ENCODE measurements around the gene ARHGEF16. TPM values are rescaled to one million over a fixed set of nuclear protein-coding genes. Genes with fewer than 3 reads are reported as not detected.

The ARHGEF16 gene
- total and polyA plus RNA-seq, 7 donors: 0.41 to 51.8 (median 2.2) TPM

DNA sequence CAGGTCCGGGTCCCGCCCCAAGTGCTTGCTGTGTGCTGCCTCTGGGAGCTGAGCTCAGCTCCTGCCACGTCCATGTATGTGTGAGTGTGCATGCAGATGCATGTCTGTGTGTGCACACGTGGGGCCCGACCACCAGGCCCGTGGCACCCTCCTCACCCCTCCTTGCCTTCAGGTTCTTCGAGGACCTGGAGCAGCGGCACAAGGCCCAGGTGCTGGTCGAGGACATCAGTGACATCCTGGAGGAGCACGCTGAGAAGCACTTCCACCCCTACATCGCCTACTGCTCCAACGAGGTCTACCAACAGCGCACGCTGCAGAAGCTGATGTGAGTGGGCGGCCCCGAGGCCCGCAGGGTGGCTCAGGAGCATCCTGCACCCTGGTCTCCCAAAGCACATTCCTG lies 18.4 kb downstream of the ARHGEF16 start:
- WGBS, 2 donors: 91 to 92% methylated on average over 17 of the region's 17 CpGs
- H3K36me3 ChIP-seq: no peaks in the 10 kb centered on the region
- no peak for DNase-seq
- no peak overlapping the region for H3K27ac ChIP-seq
- H3K9me3 ChIP-seq: no peaks in the 10 kb centered on the region
- TF ChIP-seq POLR2AphosphoS5 (IDR thresholded peaks at IDR 0.05): no peak
- no peak for TF ChIP-seq POLR2A (IDR thresholded peaks at IDR 0.05)
- TF ChIP-seq, protein P1, sequence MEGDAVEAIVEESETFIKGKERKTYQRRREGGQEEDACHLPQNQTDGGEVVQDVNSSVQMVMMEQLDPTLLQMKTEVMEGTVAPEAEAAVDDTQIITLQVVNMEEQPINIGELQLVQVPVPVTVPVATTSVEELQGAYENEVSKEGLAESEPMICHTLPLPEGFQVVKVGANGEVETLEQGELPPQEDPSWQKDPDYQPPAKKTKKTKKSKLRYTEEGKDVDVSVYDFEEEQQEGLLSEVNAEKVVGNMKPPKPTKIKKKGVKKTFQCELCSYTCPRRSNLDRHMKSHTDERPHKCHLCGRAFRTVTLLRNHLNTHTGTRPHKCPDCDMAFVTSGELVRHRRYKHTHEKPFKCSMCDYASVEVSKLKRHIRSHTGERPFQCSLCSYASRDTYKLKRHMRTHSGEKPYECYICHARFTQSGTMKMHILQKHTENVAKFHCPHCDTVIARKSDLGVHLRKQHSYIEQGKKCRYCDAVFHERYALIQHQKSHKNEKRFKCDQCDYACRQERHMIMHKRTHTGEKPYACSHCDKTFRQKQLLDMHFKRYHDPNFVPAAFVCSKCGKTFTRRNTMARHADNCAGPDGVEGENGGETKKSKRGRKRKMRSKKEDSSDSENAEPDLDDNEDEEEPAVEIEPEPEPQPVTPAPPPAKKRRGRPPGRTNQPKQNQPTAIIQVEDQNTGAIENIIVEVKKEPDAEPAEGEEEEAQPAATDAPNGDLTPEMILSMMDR (IDR thresholded peaks at IDR 0.05): no peak
- TF ChIP-seq EP300 (IDR thresholded peaks at IDR 0.05): no peak
- intact Hi-C loops (cut with DNase I): no loop called here
- peaks cover 0 to 9% (median 3%) of the 10 kb centered on the region in 4 donors for H3K4me1 ChIP-seq
- H3K4me3 ChIP-seq: no peak overlapping the region
- H3K27me3 ChIP-seq: peaks cover 0 to 34% (median 0%) of the 10 kb centered on the region in 3 donors

DNA sequence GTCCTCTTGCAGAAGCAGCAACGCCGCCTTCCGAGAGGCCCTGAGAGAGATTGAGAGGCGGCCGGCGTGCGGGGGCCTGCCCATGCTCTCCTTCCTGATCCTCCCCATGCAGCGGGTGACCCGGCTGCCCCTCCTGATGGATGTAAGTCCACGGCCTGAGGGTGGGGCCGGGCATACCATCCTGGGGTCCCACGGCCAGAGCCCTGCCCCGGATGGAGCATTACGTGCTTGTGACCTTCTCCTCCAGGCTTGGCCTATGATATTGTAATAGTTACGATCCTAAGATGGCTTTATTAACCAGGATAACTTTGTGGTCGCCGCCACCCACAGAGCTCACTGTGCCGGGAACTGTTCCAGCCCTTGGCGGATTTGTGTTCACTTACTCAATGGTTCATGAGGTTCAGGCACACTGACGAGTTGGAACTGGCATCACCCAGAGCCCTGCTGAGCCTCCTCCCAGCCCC lies 18.9 kb downstream of the ARHGEF16 start:
- intact Hi-C loops (cut with DNase I): no loop called here
- H3K4me3 ChIP-seq: no peak overlapping the region
- TF ChIP-seq, protein P1 (IDR thresholded peaks at IDR 0.05): no peak
- no peak for TF ChIP-seq POLR2AphosphoS5 (IDR thresholded peaks at IDR 0.05)
- no peak for TF ChIP-seq POLR2A (IDR thresholded peaks at IDR 0.05)
- TF ChIP-seq EP300 (IDR thresholded peaks at IDR 0.05): no peak
- H3K27ac ChIP-seq: no peak overlapping the region
- H3K27me3 ChIP-seq: peaks cover 0 to 33% (median 0%) of the 10 kb centered on the region in 3 donors
- H3K9me3 ChIP-seq: no peaks in the 10 kb centered on the region
- WGBS, 2 donors: 79 to 82% methylated on average over 20 of the region's 20 CpGs
- no peaks in the 10 kb centered on the region for H3K36me3 ChIP-seq
- DNase-seq: no peak
- peaks cover 0 to 9% (median 3%) of the 10 kb centered on the region in 4 donors for H3K4me1 ChIP-seq

DNA sequence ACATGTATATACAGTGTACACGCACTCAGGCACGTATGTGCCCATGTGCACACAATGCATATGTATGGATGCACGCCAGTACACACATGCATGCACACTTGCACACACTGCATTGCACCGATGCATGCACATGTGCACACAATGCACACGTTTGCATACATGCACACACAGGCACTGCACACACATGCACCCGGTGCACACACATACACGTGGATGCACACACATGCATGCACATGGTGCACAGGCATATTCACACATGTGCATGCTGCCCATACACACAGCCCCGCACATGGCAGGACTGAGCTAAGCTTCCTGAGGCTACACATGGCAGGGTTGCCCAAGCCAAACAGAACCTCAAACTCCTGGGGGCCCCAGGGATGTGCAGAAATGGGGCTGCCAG lies 19.6 kb downstream of the ARHGEF16 start:
- H3K9me3 ChIP-seq: no peaks in the 10 kb centered on the region
- DNase-seq: no peak
- intact Hi-C loops (cut with DNase I): no loop called here
- TF ChIP-seq, protein P1 (IDR thresholded peaks at IDR 0.05): no peak
- no peak for TF ChIP-seq POLR2AphosphoS5 (IDR thresholded peaks at IDR 0.05)
- H3K27me3 ChIP-seq: peaks cover 0 to 29% (median 0%) of the 10 kb centered on the region in 3 donors
- peaks cover 0 to 9% (median 3%) of the 10 kb centered on the region in 4 donors for H3K4me1 ChIP-seq
- no peak overlapping the region for H3K4me3 ChIP-seq
- no peaks in the 10 kb centered on the region for H3K36me3 ChIP-seq
- 95% methylated on average over 8 of the region's 8 CpGs for WGBS, 2 donors
- H3K27ac ChIP-seq: no peak overlapping the region

DNA sequence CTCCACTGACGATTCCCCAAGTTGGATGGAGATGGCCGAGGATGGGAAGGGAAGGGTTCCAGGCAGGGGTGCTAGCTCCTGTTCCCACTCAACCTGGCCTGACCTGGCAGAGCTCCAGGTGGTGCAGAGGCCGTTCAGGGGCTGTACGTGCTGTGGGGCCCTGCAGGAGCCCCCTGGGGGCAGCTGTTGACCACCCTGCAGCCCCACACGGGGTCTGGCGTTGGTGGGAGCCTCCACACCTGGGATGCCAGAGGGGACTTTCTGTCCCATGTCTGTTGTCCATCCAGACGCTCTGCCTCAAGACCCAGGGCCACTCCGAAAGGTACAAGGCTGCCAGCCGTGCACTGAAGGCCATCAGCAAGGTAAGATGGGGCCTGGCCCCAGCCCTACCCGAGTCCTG lies 20.0 kb downstream of the ARHGEF16 start:
- Histone ChIP-seq H3K9me3 (no peaks in the 10 kb centered on the region), H3K4me1 (peaks cover 0 to 9% (median 3%) of the 10 kb centered on the region in 4 donors), H3K4me3 (no peak overlapping the region), H3K27ac (no peak overlapping the region), H3K27me3 (peaks cover 0 to 28% (median 0%) of the 10 kb centered on the region in 3 donors), H3K36me3 (no peaks in the 10 kb centered on the region)
- no peak for DNase-seq
- no peak for TF ChIP-seq POLR2A (IDR thresholded peaks at IDR 0.05)
- TF ChIP-seq EP300 (IDR thresholded peaks at IDR 0.05): no peak
- TF ChIP-seq, protein P1 (IDR thresholded peaks at IDR 0.05): no peak
- TF ChIP-seq POLR2AphosphoS5 (IDR thresholded peaks at IDR 0.05): no peak
- 71 to 72% methylated on average over 10 of the region's 10 CpGs for WGBS, 2 donors
- intact Hi-C loops (cut with DNase I): no loop called here
